ENCODE data around the gene KANK4.

The KANK4 gene

GRCh38 chr1:62352387-62352786 lies 33.2 kb upstream of the KANK4 start:
- ChIA-PET CTCF (no interaction called here), POLR2A (no interaction called here)
- no peak for TF ChIP-seq CTCF (IDR thresholded peaks at IDR 0.05; ENCODE audit: control extremely low read depth, extremely low read depth, low read depth, missing control alignments)
- DNase-seq (ENCODE audit: extremely low spot score): no peak

GRCh38 chr1:62349470-62350233 lies 30.4 kb upstream of the KANK4 start:
- DNase-seq (ENCODE audit: extremely low spot score): no peak
- no peak for TF ChIP-seq CTCF (IDR thresholded peaks at IDR 0.05; ENCODE audit: control extremely low read depth, extremely low read depth, low read depth, missing control alignments)
- POLR2A ChIA-PET: no interaction called here
- CTCF ChIA-PET: no interaction called here

- ChIA-PET POLR2A (no interaction called here), CTCF (no interaction called here)
- TF ChIP-seq CTCF (IDR thresholded peaks at IDR 0.05; ENCODE audit: control extremely low read depth, extremely low read depth, low read depth, missing control alignments): no peak
- DNase-seq (ENCODE audit: extremely low spot score): no peak
These were observed 27.7 kb upstream of the KANK4 start for GRCh38 chr1:62346886-62347285.

- TF ChIP-seq CTCF (IDR thresholded peaks at IDR 0.05; ENCODE audit: control extremely low read depth, extremely low read depth, low read depth, missing control alignments): no peak
These were observed 24.7 kb upstream of the KANK4 start for GRCh38 chr1:62343911-62344310.

GRCh38 chr1:62342270-62342669 lies 23.0 kb upstream of the KANK4 start:
- no peak for DNase-seq (ENCODE audit: extremely low spot score)
- POLR2A ChIA-PET: no interaction called here
- CTCF ChIA-PET: no interaction called here
- no peak for TF ChIP-seq CTCF (IDR thresholded peaks at IDR 0.05; ENCODE audit: control extremely low read depth, extremely low read depth, low read depth, missing control alignments)

More at GRCh38 chr1:62343911-62344310, 24.7 kb upstream of the KANK4 start:
- ChIA-PET CTCF (interaction anchor here (0.9 kb wide), 1 partner anchor 13 kb away, joined by 4 read pairs; no protein-coding TSS in a partner anchor), POLR2A (no interaction called here)
- DNase-seq (ENCODE audit: extremely low spot score): no peak

GRCh38 chr1:62341615-62342014 lies 22.4 kb upstream of the KANK4 start:
- ChIA-PET POLR2A (no interaction called here), CTCF (no interaction called here)
- DNase-seq (ENCODE audit: extremely low spot score): no peak
- no peak for TF ChIP-seq CTCF (IDR thresholded peaks at IDR 0.05; ENCODE audit: control extremely low read depth, extremely low read depth, low read depth, missing control alignments)
